SK-N-SH treated with all-trans-retinoic acid at 6 μM for 48 hours (cell line): ENCODE results near the gene NKTR.

Source experiments
- ATAC-seq: fragments of 200-7000 bp; cut with Tn5 transposase; 3 replicates; pipeline ENCODE4 v1.9.1; 2020; ENCODE audit warnings: mild to moderate bottlenecking, moderate library complexity
- BACH2 ChIP-seq: fragments of 250-450 bp; sonication (Bioruptor Pico); IDR thresholded peaks from 2 replicates; pipeline ENCODE4 v1.9.0; 2021; ENCODE audit warnings: mild to moderate bottlenecking, borderline replicate concordance
- CREB5 ChIP-seq: fragments of 250-450 bp; sonication (Bioruptor Pico); IDR thresholded peaks from 2 replicates; pipeline ENCODE4 v1.5.1; 2020; ENCODE audit warnings: low read depth, mild to moderate bottlenecking, moderate library complexity
- CSRNP3 ChIP-seq: fragments of 250-450 bp; sonication (Bioruptor Pico); IDR thresholded peaks from 2 replicates; pipeline ENCODE4 v1.5.1; 2021; ENCODE audit warnings: mild to moderate bottlenecking, moderate library complexity
- ESRRG ChIP-seq: fragments of 250-450 bp; sonication (Bioruptor Pico); IDR thresholded peaks from 2 replicates; pipeline ENCODE4 v1.6.1; 2021; ENCODE audit warnings: mild to moderate bottlenecking
- GLIS3 ChIP-seq: fragments of 250-450 bp; sonication (Bioruptor Pico); IDR thresholded peaks from 2 replicates; pipeline ENCODE4 v1.5.0; 2020; ENCODE audit warnings: mild to moderate bottlenecking, moderate library complexity
- ISL1 ChIP-seq: fragments of 250-450 bp; sonication (Bioruptor Pico); IDR thresholded peaks from 2 replicates; pipeline ENCODE4 v2.1.2; 2022; ENCODE audit warnings: mild to moderate bottlenecking, moderate library complexity
- OSR1 ChIP-seq: fragments of 250-450 bp; sonication (Bioruptor Pico); IDR thresholded peaks from 2 replicates; pipeline ENCODE4 v1.8.0; 2022; ENCODE audit warnings: moderate library complexity, mild to moderate bottlenecking, inconsistent platforms
- PATZ1 ChIP-seq: fragments of 250-450 bp; sonication (Bioruptor Pico); IDR thresholded peaks from 2 replicates; pipeline ENCODE4 v1.8.0; 2020; ENCODE audit warnings: mild to moderate bottlenecking, moderate library complexity, borderline replicate concordance
- POU6F1 ChIP-seq: fragments of 250-450 bp; sonication (Bioruptor Pico); IDR thresholded peaks from 2 replicates; pipeline ENCODE4 v1.8.0; 2021; ENCODE audit warnings: low read depth, mild to moderate bottlenecking, moderate library complexity, borderline replicate concordance
- PPARA ChIP-seq: fragments of 250-450 bp; sonication (Bioruptor Pico); IDR thresholded peaks from 2 replicates; pipeline ENCODE4 v1.5.0; 2020; ENCODE audit warnings: mild to moderate bottlenecking, borderline replicate concordance
- SNAI2 ChIP-seq: fragments of 250-450 bp; sonication (Bioruptor Pico); IDR thresholded peaks from 2 replicates; pipeline ENCODE4 v1.5.0; 2020; ENCODE audit warnings: mild to moderate bottlenecking, moderate library complexity
- TCF4 ChIP-seq: fragments of 250-450 bp; sonication (Bioruptor Pico); IDR thresholded peaks from 2 replicates; pipeline ENCODE4 v1.8.0; 2021; ENCODE audit warnings: mild to moderate bottlenecking, moderate library complexity, borderline replicate concordance
- TOX ChIP-seq: fragments of 250-450 bp; sonication (Bioruptor Pico); IDR thresholded peaks from 2 replicates; pipeline ENCODE4 v1.8.0; 2021; ENCODE audit warnings: mild to moderate bottlenecking, moderate library complexity, borderline replicate concordance
- TSHZ2 ChIP-seq: fragments of 250-450 bp; sonication (Bioruptor Pico); IDR thresholded peaks from 2 replicates; pipeline ENCODE4 v1.5.0; 2020; ENCODE audit warnings: mild to moderate bottlenecking, moderate library complexity
- ZC3H10 ChIP-seq: fragments of 250-450 bp; sonication (Bioruptor Pico); IDR thresholded peaks from 2 replicates; pipeline ENCODE4 v1.5.1; 2021; ENCODE audit warnings: mild to moderate bottlenecking, moderate library complexity
- ZNF565 ChIP-seq: fragments of 450-650 bp; formaldehyde crosslinking; conservative IDR thresholded peaks from 2 replicates; pipeline ENCODE4 v1.5.0; 2020; ENCODE audit warnings: low read depth, mild to moderate bottlenecking, moderate library complexity
- ZNF70 ChIP-seq: fragments of 450-650 bp; formaldehyde crosslinking; IDR thresholded peaks from 2 replicates; pipeline ENCODE4 v1.5.0; 2020; ENCODE audit warnings: mild to moderate bottlenecking, moderate library complexity
- ZNF8 ChIP-seq: fragments of 450-650 bp; formaldehyde crosslinking; IDR thresholded peaks from 2 replicates; pipeline ENCODE4 v1.5.0; 2020; ENCODE audit warnings: mild to moderate bottlenecking, moderate library complexity

The NKTR gene

GRCh38 chr3:42588625-42589024 is 11.9 kb upstream of the NKTR start:
- no peak for ATAC-seq
- no peak for TF ChIP-seq ISL1 (CRISPR knock-in tag)
- TF ChIP-seq OSR1 (CRISPR knock-in tag), result no peak
- no peak for TF ChIP-seq CREB5 (CRISPR knock-in tag)
- no peak for TF ChIP-seq ZNF565 (CRISPR knock-in tag)
- no peak for TF ChIP-seq TCF4 (CRISPR knock-in tag)
- no peak for TF ChIP-seq ESRRG (CRISPR knock-in tag)
- TF ChIP-seq PPARA (CRISPR knock-in tag), result no peak
- no peak for TF ChIP-seq SNAI2 (CRISPR knock-in tag)
- TF ChIP-seq PATZ1 (CRISPR knock-in tag), result no peak
- TF ChIP-seq TOX (CRISPR knock-in tag), result no peak
- TF ChIP-seq TSHZ2, result no peak
- no peak for TF ChIP-seq ZNF70 (CRISPR knock-in tag)
- TF ChIP-seq GLIS3, result no peak
- no peak for TF ChIP-seq ZC3H10 (CRISPR knock-in tag)
- TF ChIP-seq CSRNP3 (CRISPR knock-in tag), result no peak
- no peak for TF ChIP-seq POU6F1
- no peak for TF ChIP-seq ZNF8 (CRISPR knock-in tag)

- TF ChIP-seq BACH2 (CRISPR knock-in tag) (no peak), CSRNP3 (CRISPR knock-in tag) (no peak), POU6F1 (no peak)
- ATAC-seq, result no peak
Observed at GRCh38 chr3:42589382-42590109, 10.9 kb upstream of the NKTR start.
